HL-60/S4 treated with phorbol 12-myristate 13-acetate at 8.2 ng/mL for 4 days and 3 days (cell line): ENCODE data around the gene SNX32.

Experiments used
- in situ Hi-C: fragments of 300-500 bp; cut with MboI; formaldehyde crosslinking; loops from 2 replicates; pipeline ENCODE4 v1.15.0; 2022; ENCODE audit warnings: low sequenced_read_pairs

SNX32 gene

GRCh38 chr11:65863889-65864705 lies 30.3 kb downstream of the SNX32 start:
- in situ Hi-C loops, result no loop called here

GRCh38 chr11:65864706-65865471 lies 31.1 kb downstream of the SNX32 start:
- in situ Hi-C loops, result no loop called here

GRCh38 chr11:65865550-65866172 lies 31.9 kb downstream of the SNX32 start:
- in situ Hi-C loops, result no loop called here

DNA sequence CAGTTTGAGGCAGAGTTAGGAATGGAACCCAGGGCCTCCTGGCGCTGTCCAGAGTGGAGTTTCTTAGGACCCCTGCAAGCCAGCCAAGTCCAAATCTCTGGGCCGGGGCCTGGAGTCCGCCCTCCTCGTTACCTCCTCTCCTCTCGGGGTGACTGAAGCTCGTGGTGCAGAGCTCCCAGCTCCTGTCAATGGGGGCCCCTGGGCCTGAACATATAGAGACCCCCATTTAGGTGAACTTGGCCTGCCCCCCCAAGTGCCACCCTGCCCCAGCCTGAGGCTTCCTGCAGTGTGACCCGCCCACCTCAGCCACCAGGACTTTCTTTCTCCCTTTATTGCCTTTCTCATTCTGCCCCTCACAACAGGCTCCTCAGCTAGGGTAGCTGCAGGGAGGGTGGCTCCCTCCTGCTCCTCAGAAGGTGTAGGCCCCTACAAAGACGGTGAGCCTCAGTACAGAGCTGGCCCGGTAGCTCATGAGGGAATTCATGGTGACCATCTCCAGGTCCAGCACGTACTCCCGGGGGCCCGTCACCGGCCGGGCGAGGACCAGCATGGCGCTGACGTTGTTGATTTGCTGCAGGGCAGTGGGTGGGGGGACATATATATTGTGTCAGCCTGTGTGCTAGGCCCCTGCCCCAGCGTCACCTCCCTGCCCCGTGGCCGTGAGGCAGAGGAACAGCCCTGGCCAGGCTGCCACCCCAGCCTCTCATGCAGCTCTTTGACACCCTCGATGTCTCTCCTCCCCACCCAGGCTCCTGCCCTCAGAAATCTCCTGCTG lies 32.9 kb downstream of the SNX32 start:
- in situ Hi-C loops, result no loop called here

- in situ Hi-C loops, result no loop called here
Measured at GRCh38 chr11:65867284-65868071, 33.7 kb downstream of the SNX32 start.

DNA sequence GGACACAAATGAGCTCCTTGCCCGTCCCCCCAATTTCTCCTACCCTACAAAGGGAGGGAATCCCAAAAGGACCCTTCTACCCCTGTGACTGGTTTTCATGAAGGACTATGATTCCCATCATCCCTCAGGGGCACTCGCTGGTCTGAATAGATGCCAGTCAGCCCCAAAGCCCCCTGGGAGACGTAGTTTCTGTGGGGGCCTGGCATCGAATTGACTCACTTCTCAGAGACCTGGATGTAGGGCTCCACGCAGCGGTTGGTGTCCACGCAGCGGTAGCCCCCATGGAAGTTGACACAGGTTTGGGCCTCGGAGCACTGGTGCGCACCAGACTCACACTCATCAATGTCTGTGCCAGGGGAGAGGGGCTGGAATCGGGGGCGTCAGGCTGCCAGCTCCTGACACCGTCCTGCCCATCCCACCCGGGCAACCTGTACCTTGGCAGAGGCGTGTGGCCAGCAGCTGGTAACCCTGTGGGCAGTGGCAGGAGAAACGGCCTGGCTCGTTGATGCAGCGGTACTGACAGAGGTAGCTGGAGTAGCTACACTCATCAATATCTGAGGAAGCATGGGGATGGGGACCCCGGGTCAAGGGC lies 34.4 kb downstream of the SNX32 start:
- in situ Hi-C loops, result no loop called here

DNA sequence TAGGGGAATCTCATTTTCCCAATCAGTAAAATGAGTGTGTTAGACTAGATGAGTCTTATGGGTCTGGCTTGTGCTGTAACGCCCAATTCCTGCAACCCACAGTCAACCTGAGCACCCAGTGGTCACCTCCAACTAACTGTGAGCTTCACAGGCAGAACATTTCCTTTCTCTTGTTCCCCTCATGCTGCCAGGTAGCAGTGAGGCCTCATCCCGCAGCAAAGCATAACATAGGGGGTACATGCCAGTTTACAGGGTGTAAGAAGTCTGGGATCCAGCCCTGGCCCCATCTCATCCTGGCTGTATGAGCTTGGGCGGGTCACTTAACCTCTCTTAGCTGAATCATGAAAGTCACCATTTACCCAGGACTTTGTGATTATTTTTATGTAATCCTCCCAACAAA lies 35.1 kb downstream of the SNX32 start:
- in situ Hi-C loops, result no loop called here

DNA sequence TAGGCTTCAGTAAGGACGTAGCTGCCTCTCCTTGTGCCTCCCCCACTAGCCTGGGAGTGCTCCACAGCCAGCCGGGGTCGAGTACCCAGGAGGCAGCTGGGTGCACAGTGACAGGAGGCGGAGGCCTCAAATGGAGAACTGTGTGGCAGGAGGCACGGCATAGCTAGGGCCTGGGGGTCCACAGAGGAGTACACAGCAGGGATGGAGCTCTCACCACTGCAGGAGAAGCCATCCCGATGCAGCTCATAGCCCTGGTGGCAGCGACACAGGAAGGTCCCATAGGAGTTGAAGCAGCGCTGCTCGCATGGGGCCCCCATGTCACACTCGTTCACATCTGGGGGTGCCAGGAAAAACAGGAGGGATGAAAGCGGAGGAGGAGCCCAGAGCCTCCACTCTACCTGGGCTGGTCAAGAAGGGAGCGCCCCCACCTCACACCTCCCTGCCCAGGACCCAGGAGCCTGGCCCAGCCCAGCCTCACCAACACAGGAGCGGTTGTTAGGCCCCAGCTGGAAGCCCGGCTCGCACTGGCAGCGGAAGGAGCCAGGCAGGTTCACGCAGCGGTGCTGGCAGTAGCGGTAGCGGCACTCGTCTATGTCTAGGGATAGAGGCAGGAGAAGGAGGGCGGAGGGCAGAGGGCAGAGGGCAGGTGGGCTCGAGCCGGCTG lies 36.0 kb downstream of the SNX32 start:
- in situ Hi-C loops, result no loop called here

GRCh38 chr11:65870307-65870658 lies 36.5 kb downstream of the SNX32 start:
- in situ Hi-C loops, result no loop called here

DNA sequence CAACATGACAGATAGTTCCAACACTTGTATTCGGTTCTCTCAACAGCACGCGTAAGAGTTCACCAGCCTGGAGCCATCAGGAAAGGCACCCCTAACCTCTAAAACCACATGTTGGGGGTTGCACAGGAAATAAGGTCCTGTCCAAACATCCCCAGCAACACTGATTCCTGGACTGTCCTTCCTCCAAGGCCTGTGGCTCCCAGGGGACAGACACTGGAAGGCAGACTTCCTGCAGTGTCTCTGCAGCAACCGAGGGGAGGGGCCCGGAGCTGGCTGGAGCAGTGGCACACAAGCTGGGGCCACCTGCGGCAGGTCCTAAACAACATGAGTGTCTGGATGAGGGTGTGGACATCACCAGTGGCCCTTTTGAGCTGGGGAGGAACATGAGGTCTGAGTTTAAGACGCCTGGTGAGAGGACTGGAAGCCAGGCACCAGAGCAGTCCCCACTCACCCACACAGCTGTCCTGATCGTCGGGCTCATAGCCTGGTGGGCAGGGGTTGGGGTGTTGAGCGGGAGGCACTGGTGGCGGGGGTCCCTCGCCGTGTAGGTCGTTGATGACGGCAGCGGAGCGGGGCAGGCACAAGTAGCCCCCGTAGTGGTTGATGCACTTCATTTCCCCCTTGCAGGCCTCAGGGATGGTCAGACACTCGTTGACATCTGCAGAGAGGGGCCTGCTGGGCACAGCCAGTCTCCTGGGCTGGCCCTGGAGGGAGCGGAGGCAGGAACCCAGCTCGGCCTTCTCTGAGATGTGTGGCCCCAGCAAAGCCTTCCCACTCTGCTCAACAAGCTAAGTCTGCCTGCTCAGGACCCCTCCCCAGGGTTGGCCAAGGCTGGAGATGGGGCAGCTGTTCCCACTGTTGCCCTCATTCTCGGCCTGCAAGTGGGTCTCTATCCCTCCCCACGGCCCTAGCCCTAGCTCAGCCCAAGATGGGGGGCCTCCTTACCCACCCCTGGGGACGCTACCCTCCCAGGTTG lies 37.2 kb downstream of the SNX32 start:
- in situ Hi-C loops, result no loop called here

DNA sequence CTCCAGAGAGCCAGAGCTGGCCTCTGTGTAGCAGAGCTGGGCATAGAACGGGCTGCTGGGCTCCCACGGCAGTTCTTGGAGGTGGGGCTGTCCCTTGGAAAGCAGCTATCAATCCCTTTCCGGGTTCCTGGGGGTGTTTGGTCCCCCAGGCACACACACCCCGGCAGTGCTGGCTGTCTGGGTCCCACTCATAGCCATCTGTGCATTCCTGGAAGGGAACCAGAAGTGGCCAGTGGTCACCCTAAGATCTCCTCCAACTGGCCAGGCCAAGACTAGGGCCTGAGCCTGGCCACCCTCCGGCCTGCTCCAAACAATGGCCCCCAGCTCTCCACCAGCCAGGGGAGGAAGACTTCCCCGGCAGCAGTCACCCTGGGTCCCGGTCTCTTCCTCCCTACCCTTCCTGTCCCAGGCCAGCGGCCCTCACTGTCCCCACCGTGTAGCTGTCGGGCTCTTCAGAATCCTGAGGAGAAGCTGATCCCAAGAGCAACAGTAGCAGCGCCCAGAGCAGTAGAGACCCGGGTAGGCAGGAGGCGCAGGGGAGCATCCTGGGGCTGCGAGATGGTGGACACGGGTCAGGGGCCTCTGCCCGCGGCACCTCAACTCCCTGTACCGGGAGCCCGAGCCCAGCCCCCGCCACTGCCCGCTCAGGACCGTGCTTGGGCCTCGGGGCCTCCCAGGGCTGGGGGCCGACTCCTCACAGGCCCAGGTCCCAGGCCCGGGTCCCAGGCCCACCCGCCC lies 38.2 kb downstream of the SNX32 start:
- in situ Hi-C loops, result no loop called here

DNA sequence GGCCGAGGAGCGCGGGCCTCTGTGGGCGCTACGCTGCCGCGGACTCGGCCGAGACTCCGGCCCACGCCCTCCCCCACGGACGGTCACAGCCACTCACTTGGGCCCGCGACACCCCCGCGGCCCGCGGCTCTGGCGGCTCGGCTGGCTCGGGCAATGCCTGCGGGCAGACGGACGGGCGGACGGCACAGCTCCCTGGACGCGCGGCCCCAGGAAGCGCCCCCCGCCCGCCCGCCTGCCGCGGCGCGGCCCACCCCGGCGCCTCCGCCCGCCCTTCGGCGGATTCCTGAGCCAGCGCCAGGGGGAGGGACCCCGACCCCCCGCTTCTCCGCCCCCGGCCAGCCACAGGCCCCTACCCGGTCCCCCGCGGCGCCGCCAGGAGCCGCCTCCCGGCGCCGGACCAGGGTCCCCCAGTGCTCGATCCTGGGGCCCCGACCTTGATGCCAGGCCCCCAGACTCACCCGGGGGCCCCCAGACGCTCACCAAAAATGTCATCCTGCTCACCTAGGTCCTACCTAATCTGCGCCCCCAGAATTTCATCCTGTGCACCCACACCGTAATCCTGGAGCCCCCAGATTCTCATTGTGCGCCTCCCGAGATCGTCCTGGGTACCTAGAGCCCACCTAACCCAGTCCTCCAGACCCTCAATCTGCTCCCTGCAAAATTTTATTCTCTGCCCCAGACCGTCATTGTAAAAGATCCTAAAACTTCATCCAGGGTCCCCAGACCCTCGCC lies 39.0 kb downstream of the SNX32 start, which contains the start of gene EFEMP2:
Gene EFEMP2, minus strand, starts transcription at position 215 of the 732 bp plus-strand sequence. CDS start 446 bp downstream, outside the sequence.
- in situ Hi-C loops, result no loop called here

- in situ Hi-C loops, result no loop called here
Measured at GRCh38 chr11:65873318-65874156, 39.8 kb downstream of the SNX32 start.

DNA sequence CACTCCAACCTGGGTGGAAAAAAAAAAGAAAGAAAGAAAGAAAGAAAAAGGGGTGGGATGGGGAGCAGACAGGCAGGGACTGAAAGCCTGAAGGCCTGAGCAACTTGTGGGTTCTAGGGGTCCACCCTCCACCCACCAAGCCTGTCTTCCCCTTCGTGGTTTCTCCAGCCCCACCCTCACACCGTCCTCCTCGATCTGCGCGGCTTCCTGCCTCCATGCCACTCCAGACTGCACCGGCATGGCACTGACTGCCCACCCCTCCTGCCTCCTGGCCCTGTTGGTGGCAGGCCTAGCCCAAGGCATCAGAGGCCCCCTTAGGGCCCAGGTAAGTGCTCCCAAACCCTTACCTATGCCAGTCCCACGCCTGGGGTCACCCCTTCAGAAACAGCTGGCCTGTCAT lies 45.9 kb downstream of the SNX32 start, which contains the start of gene CTSW:
Gene CTSW, plus strand, starts transcription at position 221 of the 400 bp plus-strand sequence. Its CDS starts 18 bp downstream, at position 239.
- in situ Hi-C loops, result loop anchor here (25.0 kb wide), 1 partner anchor 108 kb away; no protein-coding TSS in a partner anchor

DNA sequence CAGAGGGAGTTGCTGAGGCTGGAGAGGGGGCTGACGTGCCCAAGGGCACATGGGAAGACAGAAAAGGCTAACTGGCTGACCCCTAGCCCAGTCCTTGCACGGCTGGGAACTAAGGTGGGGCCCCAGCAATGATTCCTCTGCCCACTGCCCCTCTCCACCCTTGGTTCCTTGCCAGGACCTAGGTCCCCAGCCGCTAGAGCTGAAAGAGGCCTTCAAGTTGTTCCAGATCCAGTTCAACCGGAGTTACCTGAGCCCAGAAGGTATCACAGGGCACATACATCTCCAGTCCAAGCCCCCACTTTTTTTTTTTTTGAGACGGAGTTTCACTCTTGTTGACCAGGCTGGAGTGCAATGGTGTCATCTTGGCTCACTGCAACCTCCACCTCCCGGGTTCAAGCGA lies 46.3 kb downstream of the SNX32 start:
- in situ Hi-C loops, result loop anchor here (25.0 kb wide), 1 partner anchor 107 kb away; no protein-coding TSS in a partner anchor
